Measurements from ENCODE around the gene RRAS.
"Not testable (repeated sequence)": the region's sequence is repeated elsewhere in the genome, so short reads cannot be mapped to it uniquely, and the experiment has no call there.

Gene RRAS

DNA sequence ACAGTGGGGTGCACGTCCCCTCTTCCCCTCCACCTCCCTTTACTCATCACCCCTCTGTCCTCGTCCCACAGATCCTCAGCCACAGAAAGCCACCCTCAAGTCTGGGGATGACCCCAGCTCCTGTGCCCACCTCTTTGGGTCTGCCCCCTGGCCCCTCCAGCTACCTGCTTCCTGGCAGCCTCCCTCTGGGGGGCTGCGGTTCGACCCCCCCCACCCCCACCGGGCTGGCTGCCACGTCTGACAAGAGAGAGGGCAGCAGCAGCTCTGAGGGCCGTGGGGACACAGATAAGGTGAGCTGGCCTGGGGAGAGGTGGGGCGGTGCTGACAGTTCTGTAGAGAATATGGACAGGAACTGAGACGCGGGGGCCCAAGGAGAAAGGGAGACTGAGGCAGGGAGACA, 14.6 kb upstream of the RRAS start:
- DNase-seq (ENCODE audit: low spot score): no peak

DNA sequence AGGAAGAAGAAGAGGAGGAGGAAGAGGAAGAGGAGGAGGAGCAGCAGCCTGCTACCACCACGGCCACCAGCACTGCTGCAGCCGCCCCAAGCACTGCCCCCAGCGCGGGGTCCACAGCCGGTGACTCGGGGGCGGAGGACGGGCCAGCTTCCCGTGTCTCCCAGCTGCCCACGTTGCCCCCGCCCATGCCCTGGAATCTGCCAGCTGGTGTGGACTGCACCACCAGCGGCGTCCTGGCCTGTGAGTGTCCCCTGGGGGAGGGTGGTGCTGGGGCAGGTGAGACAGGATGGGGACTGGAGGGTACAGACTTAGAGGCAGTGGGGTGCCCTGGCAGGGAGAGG, 13.5 kb upstream of the RRAS start:
- no peak for DNase-seq (ENCODE audit: low spot score)

DNA sequence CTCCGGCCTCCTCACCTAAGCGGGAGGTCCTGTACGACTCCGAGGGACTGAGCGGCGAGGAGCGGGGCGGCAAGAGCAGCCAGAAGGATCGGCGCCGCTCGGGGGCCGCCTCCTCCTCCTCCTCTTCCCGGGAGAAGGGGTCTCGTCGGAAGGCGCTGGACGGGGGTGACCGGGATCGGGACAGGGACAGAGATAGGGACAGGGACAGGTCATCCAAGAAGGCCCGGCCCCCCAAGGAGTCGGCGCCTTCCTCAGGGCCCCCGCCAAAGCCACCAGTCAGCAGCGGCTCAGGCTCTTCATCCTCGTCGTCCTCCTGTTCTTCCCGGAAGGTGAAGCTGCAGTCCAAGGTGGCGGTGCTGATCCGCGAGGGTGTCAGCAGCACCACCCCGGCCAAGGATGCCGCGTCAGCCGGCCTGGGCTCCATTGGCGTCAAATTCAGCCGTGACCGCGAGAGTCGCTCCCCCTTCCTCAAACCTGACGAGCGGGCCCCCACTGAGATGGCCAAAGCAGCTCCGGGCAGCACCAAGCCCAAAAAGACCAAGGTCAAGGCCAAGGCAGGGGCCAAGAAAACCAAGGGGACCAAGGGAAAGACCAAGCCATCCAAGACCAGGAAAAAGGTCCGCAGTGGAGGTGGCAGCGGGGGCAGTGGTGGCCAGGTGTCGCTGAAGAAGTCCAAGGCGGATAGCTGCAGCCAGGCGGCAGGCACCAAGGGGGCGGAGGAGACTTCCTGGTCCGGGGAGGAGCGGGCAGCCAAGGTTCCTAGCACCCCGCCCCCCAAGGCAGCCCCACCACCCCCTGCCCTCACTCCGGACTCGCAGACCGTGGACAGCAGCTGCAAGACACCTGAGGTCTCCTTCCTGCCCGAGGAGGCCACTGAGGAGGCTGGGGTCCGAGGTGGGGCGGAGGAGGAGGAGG, 12.9 kb upstream of the RRAS start:
- no peak for DNase-seq (ENCODE audit: low spot score)

DNA sequence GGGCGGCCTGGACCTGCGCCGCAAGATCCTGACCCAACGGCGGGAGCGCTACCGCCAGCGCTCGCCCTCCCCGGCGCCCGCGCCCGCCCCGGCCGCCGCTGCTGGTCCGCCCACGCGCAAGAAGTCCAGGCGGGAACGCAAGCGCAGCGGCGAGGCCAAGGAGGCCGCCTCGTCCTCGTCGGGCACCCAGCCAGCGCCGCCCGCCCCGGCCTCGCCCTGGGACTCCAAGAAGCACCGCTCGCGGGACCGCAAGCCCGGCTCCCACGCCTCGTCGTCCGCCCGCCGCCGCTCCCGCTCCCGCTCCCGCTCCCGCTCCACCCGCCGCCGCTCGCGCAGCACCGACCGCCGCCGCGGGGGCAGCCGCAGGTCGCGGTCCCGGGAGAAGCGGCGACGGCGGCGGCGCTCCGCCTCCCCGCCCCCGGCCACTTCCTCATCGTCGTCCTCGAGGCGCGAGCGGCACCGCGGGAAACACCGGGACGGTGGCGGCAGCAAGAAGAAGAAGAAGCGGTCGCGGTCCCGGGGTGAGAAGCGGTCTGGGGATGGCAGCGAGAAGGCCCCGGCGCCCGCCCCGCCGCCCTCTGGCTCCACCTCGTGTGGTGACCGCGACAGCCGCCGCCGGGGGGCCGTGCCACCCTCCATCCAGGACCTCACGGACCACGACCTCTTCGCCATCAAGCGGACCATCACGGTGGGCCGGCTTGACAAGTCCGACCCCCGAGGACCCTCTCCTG, 12.0 kb upstream of the RRAS start:
- DNase-seq (ENCODE audit: low spot score): no peak

DNA sequence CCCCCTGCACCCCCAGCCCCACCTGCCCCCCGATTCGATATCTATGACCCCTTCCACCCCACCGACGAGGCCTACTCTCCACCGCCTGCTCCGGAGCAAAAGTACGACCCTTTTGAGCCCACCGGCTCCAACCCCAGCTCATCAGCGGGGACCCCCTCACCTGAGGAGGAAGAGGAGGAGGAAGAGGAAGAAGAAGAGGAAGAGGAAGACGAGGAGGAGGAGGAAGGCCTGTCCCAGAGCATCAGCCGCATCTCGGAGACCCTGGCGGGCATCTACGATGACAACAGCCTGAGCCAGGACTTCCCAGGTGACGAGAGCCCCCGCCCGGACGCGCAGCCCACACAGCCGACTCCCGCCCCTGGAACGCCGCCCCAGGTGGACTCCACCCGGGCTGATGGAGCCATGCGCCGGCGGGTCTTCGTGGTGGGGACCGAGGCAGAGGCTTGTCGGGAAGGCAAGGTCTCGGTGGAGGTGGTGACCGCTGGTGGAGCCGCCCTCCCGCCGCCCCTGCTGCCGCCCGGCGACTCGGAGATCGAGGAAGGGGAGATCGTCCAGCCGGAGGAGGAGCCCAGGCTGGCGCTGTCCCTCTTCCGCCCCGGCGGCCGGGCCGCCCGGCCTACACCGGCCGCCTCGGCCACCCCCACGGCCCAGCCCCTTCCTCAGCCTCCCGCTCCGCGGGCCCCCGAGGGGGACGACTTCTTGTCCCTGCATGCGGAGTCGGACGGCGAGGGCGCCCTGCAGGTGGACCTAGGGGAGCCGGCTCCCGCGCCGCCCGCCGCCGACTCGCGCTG, 11.3 kb upstream of the RRAS start:
- DNase-seq (ENCODE audit: low spot score): no peak

DNA sequence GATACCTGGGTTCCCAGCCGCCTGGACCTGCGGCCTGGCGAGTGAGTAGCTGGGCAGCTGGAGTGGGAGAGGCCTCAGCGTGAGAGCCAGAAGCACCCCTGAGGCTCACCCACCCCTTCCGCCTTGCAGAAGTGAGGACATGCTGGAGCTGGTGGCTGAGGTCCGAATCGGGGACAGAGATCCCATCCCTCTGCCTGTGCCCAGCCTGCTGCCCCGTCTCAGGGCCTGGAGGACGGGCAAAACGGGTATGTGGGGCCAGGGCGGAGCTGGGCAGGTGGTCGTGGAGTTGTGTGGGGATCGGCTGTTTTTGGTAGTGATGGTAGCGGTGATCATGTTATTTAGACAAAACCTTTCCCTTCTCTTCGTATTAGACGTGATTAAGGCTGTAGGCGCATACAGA, 6.6 kb upstream of the RRAS start:
- DNase-seq (ENCODE audit: low spot score): no peak

DNA sequence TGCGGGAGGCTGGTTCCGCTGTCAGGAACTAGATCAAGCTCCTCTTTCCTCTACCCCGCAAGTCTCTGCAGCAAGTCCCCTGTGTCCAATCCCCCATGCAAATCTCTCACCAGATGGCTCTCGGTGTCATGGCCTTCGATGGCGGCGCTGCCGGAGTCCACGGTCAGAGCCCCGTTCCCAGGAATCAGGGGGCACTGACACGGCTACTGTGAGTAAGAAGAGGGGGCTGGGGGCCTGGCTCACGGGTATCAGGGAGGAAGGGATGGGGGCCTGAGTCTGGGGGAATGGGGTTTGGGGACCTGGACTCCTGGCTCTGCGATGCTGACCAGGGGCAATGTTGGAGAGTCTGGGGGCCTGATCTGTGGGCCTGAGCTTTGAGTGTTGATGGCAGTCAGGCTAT, 6.1 kb upstream of the RRAS start:
- no peak for DNase-seq (ENCODE audit: low spot score)

DNA sequence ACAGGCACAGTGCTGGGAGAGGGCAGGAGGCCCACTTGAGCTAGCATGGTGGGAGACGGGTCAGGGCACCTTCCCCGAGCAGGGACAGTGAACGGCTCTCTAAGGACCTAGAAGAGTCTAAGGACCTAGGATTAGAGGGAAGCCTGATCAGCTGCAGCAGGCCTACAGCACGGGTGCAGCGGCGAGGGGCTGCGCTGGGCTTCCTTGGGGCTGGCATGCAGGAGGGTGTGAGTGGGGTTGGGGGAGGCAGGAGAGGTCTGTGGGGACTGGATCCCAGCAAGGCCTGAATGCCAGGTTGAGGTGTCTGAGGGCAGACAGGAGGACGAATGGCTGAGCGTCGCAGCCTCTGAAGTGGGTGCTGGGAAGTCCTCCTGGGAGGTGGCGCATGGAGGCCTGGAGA, 5.6 kb upstream of the RRAS start:
- no peak for DNase-seq (ENCODE audit: low spot score)

DNA sequence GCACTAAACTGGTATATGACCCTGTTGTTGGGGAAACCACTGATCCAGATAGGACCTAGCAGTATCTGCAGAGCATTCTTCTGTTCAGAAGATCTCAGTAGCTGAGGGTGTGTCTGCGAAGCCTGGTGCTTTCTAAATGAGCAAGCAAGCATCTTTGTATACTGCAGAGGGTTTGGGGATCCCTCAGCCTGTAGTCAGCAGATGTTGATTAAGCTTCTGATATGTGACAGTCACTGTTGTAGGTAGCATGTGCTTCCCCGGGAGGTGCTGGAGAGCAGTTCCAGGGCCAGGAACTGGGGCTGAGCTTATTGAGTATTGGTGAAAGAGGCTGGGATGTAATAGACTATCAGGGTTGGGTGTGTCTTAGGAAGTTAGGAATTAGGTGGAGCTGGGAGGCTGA, 3.5 kb upstream of the RRAS start:
- no peak for DNase-seq (ENCODE audit: low spot score)

DNA sequence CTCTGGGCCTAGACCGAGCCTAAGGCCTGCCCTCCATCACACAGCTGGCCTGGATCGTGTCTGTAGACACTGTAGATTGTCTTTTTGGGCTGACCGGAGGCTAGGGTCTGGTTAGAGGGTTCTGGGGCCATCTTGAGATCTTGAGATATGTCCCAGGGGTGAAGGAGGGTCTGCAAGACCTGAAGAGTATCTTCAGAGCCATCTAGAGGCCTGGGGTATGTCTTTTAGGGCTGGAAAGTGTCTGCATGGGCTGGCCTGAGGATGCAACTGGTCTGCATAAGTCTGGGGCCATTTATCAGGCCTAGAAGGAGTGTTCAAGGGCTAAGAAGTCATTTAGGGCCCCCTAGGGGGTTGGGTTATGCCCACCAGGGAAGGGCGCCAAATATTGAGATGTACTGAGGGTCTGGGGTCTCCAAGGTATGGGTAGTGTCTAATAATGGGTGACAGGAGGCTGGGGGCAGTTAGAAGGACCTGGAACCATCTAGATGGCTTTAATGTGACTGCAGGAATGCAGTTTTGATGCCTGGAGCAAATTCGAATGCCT, 2.6 kb upstream of the RRAS start:
- no peak for DNase-seq (ENCODE audit: low spot score)

DNA sequence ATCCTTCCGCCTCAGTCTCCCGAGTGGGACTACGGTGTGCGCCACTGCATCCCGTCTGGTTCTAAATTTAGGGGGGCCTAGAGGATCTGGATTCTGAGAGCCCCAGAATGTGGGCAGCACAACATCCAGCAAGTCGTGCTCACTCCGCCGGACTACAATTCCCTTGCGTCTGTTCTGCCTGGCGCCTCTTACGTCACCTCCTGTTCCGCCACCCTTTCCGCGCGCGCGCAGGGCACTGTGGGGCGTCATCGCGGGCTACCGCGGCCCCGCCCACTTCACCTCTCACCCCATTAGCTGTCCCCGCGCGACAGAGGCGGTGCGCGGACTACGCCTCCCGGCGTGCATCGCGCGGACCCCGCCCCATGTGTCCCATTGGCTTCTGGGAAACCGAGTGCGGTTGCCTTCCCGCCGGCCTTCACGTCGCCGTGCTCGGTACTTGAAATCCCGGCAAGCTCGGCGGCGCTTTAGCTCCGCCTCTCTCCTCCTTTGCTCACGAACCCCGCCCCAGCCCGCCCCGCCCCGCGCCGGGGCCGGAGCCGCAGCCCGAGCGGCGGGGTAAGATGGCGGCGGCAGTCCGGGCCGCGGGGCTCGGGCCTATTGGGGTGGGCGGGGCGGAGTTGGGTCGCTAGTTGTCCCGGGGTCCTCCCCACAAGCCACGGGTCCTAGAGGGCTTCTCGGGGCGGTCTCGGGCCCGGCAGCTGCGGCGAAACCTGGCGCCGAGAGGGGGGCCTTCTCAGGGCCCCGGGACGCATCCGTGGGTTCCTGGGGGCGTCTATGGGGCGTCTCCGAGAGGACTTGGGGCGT, 1.9 kb upstream of the RRAS start, which contains the start of gene SCAF1:
SCAF1 (plus strand) TSS at position 522 of the 804 bp plus-strand sequence. CDS start 2,818 bp downstream, outside the sequence.
- DNase-seq (ENCODE audit: low spot score): peak; percentile 98

DNA sequence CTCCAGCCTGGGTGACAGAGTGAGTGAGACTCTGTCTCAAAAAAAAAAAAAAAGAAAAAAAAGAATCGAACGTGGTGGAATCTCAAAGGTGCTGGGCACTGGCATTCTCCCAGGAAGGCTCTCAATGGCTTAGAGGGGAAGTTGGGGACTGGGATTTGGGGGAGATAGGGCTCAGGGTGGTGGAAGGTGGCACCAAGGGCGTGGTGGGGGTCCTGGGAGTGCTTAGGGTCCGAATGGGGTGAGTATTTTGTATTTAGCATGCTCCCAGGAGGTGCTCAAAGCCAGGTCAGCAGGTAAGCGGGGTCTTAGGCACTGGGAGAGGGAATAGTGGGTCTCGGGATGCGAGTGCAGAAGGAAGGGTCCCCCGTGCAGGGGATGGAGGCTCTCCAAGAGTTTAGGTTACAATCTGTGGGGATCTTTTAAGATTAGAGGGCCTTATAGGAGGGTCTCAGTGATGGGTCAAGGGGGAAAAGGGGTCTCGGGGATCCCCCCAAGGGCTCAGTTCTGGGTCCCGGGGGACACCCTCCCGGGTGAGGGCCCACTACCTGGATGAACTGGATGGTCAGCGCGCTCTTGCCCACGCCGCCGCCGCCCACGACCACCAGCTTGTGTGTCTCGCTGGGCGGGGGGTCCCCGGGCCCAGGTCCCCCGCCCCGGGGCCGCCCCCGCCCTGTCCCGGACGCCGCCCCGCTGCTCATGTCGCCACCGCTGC, 386 bp downstream of the RRAS start:
- no peak for DNase-seq (ENCODE audit: low spot score)

DNA sequence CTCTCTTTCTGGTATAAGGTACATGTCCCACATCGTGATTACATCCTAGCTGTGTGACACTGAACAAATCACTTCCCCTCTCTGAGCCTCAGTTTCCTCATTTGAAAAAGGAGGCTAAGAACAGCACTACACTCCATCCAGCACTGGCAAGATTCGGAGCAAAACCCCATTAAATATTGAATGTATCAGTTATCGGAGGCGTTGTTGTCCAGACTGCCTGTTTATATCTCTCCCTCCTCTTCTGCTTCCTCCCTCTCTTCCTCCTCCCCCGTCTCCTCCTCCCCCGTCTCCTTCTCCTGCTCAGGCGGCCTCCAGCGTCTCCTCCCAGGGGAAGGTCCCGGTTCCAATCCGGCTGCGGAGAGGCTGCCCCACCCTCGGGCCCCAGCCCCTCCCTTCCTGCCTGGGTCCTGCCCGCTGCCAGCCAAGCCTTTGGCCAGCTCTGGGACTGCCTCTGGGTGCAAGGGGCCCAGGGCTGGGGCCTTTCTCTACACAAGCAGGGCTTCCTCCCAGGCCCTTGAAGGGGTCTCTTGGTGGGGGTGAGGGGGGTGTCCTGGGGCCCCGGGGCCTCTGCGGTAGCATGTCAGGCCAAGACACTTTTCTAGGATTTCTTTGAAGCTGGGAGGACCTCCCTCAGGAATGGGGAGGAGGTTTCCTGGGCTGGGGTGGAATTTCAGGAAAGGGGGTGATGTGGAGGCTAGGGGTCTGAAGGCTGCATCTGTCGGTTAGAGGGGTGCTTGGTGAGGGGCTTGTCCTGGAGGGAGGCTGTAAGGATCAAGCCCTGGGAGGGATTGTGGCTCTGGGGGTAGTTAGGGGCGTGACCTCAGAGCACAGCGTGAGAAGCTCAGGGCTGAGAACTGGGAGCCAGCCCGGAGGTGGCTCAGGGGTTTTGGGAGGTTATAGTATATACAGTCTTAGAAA, 1.9 kb downstream of the RRAS start:
- DNase-seq (ENCODE audit: low spot score): no peak

DNA sequence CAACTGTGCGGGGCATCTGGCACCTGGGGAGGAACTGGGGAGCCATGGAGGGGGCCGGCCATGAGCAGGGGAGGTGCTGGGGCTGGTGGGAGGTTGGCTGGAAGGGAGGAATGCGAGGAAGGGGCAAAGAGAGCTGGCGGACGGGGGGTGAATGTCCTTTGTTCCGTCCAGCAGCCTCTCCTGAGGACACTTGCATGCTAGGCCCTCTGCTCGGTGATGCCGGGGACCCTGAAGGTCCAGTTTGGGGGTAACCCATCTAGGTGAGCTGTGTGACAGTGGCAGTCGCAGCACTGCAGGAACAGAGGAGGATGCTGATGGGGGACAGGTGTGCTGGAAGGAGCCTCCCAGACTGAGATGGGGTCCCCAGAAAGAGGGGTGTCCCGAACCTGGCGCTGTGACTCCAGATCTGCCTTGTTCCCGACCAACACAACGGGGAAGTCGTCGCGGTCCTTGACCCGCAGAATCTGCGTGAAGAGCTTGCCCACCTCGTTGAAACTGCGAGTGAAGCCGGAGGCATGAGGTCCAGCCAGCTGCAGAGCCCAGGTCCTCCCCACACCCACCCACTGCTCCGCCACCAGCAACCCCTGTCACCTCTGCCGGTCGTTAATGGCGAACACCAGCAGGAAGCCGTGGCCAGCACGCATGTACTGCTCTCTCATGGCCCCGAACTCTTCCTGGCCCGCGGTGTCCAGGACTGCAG, 3.6 kb downstream of the RRAS start:
- no peak for DNase-seq (ENCODE audit: low spot score)

DNA sequence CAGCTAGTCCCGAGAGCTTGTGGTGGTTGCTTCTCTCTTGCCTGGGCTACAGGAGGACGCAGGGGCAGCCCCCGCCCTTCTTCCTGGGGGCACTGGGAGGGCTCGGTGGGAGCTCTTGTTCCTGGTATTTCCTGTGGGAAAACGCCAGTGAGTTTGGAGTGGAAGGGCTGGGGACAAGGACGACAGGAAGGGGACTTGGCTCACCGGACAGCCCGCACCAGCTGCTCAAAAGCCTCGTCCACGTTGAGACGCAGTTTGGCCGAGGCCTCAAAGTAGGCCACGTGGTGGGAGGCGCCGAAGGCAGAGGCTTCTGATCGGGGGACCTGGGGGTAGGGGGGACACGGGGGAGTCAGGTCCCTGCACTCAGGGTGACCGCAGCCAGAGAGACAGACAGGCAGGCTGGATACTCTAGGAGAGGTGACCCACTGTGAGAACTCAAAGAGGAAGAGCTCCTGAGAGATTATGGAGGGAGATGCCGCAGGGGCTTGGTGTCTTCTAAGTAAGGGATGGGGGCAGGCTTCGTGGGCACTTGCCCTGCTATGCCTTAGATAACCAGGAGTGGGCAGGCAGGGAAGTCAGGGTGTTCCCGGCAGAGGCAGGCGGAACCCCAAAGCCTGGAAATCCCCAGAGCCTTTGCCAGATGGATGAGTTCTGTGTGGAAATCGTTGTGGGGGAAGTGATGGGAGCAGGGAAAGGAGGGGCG, 4.3 kb downstream of the RRAS start:
- no peak for DNase-seq (ENCODE audit: low spot score)

DNA sequence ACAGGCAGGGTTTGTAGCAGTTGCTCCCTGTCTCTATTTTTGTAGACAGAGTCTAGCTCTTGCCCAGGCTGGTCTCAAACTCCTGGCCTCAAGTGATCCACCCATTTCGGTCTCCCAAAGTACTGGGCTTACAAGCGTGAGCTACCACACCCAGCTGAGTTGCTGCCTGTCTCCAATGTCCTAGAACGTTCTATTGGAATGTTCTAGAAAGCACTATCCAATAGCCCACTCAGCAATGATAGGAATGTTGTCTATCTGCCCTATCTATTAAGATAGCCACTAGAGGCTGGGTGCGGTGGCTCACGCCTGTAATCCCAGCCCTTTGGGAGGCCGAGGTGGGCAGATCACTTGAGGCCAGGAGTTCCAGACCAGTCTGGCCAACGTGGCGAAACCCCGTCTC, 6.7 kb downstream of the RRAS start:
- DNase-seq (ENCODE audit: low spot score): not testable (repeated sequence)

DNA sequence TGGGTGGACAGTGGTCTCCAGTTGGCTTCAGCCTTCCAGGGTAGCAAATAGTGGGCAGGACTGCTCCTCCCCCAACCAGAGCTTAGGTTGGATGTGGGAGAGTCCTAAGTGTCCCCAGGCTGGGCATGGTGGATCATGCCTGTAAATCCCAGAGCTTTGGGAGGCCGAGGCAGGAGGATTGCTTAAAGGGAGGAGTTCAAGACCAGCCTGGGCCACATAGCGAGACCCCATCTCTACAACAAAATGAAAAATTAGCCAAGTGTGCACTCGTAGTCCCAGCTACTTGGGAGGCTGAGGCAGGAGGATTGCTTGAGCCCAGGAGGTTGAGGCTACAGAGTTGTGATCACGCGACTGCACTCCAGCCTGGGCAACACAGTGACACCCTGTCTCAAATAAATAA, 7.4 kb downstream of the RRAS start:
- DNase-seq (ENCODE audit: low spot score): no peak

DNA sequence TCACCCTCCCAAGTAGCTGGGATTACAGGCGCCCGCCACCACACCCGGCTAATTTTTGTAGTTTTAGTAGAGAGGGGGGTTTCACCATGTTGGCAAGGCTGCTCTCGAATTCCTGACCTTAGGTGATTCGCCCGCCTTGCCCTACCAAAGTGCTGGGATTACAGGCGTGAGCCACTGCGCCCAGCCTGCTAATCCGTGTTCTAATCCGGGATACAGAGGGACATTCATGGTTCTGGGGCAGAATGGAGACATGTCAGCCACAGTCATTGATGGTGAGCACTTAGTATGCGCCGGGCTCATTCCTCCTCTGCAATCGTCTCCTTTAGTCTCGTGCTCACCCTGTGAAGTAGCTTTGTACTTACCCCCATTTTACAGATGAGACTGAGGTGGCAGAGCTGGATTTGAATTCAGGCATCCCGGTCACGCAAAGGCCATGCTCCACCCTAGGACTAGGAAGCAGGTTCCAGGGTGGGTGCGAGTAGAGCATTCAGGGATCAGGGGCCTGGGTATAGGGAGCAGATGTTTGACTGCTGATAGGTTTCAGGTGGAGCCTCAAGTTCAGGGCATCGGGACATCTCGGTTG, 8.2 kb downstream of the RRAS start:
- DNase-seq (ENCODE audit: low spot score): no peak
